BJ (cell line): ENCODE data around the gene MEIS2. TPM values are rescaled to one million over a fixed set of nuclear protein-coding genes. Genes with fewer than 3 reads are reported as not detected.

ENCODE experiments used
- CTCF ChIA-PET: fragments of 350-600 bp; formaldehyde crosslinking; extraction: SDS; loops from one replicate; lab custom pipeline; 2021; ENCODE audit warnings: antibody characterized with exemption, inconsistent platforms; lab: Yijun Ruan, JAX
- POLR2A ChIA-PET: fragments of 300-600 bp; sonication (Branson Sonifier 250); formaldehyde crosslinking; extraction: SDS; loops from one replicate; lab custom pipeline; 2021; ENCODE audit warnings: antibody characterized with exemption; lab: Charles Lee
- DNase-seq: peaks from one replicate; pipeline ENCODE4 v3.0.0-alpha.2; 2011; ENCODE audit warnings: low read depth
- H3K27me3 ChIP-seq: 2 replicates; pipeline ENCODE4 v1.6.0; 2011; ENCODE audit warnings: low read length; ENCODE audit not compliant: control insufficient read depth, insufficient read depth
- H3K36me3 ChIP-seq: 2 replicates; pipeline ENCODE4 v1.5.1; 2011; ENCODE audit warnings: low read length; ENCODE audit not compliant: control insufficient read depth, insufficient read depth
- H3K4me3 ChIP-seq: 2 replicates; pipeline ENCODE4 v1.5.1; 2011; ENCODE audit warnings: low read depth, mild to moderate bottlenecking, control low read depth, low read length
- CTCF ChIP-seq: IDR thresholded peaks from 2 replicates; pipeline ENCODE4 v1.5.1; 2011; ENCODE audit warnings: low read depth, mild to moderate bottlenecking, control low read depth, inconsistent platforms, low read length, moderate library complexity; ENCODE audit not compliant: insufficient read depth
- polyA minus RNA-seq: library from RNA; depleted of rRNA, polyadenylated mRNA; stranded (reverse); fragments of >200 nt; gene quantifications from 2 replicates; pipeline ENCODE4 v1.2.3, GENCODE V29; 2011; rRNA and poly(A)+ RNA removed
- polyA plus RNA-seq: library from polyadenylated mRNA; depleted of rRNA; stranded (reverse); fragments of >200 nt; gene quantifications from 2 replicates; pipeline ENCODE4 v1.2.3, GENCODE V29; 2011; rRNA removed

MEIS2 gene
- polyA plus RNA-seq (44.4 and 54.1 TPM in 2 replicates), polyA minus RNA-seq (51.6 and 54.6 TPM in 2 replicates)

GRCh38 chr15:37100109-37100965 is at the start of gene MEIS2:
MEIS2 (minus strand) TSS chr15:37100549; CDS start chr15:37099466, 1,083 bp downstream.
- DNase-seq, result peak; percentile 64
- peak within 1 kb of the TSS; percentile 79 for H3K4me3 ChIP-seq
- no peaks in the 10 kb centered on the region for H3K27me3 ChIP-seq
- ChIA-PET CTCF (interaction anchor here (0.6 to 1.3 kb wide), 4 partner anchors 34 to 1349 kb away, joined by 3 to 6 read pairs (median 4); no protein-coding TSS in a partner anchor), POLR2A (interaction anchor here (0.5 kb wide), 1 partner anchor 216 kb away, joined by 4 read pairs; no protein-coding TSS in a partner anchor)
- TF ChIP-seq CTCF, result no peak
- peaks cover 1% of the 10 kb centered on the region for H3K36me3 ChIP-seq

GRCh38 chr15:37149146-37149545 is 48.8 kb upstream of the MEIS2 start:
- CTCF ChIA-PET, result no interaction called here
- H3K4me3 ChIP-seq, result no peak overlapping the region
- no peaks in the 10 kb centered on the region for H3K27me3 ChIP-seq
- H3K36me3 ChIP-seq, result no peaks in the 10 kb centered on the region
- DNase-seq, result no peak
- POLR2A ChIA-PET, result interaction anchor here (0.5 kb wide), 1 partner anchor 25 kb away, joined by 4 read pairs; no protein-coding TSS in a partner anchor
- no peak for TF ChIP-seq CTCF

GRCh38 chr15:37148714-37149113 is 48.4 kb upstream of the MEIS2 start:
- Histone ChIP-seq H3K27me3 (no peaks in the 10 kb centered on the region), H3K36me3 (no peaks in the 10 kb centered on the region), H3K4me3 (no peak overlapping the region)
- no peak for TF ChIP-seq CTCF
- POLR2A ChIA-PET, result interaction anchor here (0.5 kb wide), 1 partner anchor 25 kb away, joined by 4 read pairs; no protein-coding TSS in a partner anchor
- CTCF ChIA-PET, result interaction anchor here (0.6 kb wide), 1 partner anchor 1078 kb away, joined by 3 read pairs; no protein-coding TSS in a partner anchor
- DNase-seq, result no peak

- no peak for TF ChIP-seq CTCF
- POLR2A ChIA-PET, result no interaction called here
- H3K36me3 ChIP-seq, result no peaks in the 10 kb centered on the region
- no peak for DNase-seq
- CTCF ChIA-PET, result interaction anchor here (0.9 to 2.2 kb wide), 3 partner anchors 10 to 737 kb away, joined by 3 to 7 read pairs (median 5); no protein-coding TSS in a partner anchor
- H3K4me3 ChIP-seq, result no peak overlapping the region
- H3K27me3 ChIP-seq, result no peaks in the 10 kb centered on the region
Observed at GRCh38 chr15:37143351-37143750, 43.0 kb upstream of the MEIS2 start.

GRCh38 chr15:37142371-37142770 is 42.0 kb upstream of the MEIS2 start:
- POLR2A ChIA-PET, result no interaction called here
- Histone ChIP-seq H3K4me3 (no peak overlapping the region), H3K27me3 (no peaks in the 10 kb centered on the region), H3K36me3 (no peaks in the 10 kb centered on the region)
- CTCF ChIA-PET, result interaction anchor here (2.2 kb wide), 1 partner anchor 9 kb away, joined by 7 read pairs; no protein-coding TSS in a partner anchor
- no peak for TF ChIP-seq CTCF
- no peak for DNase-seq
